ENCODE data around the gene BMP10. TPM values are rescaled to one million over a fixed set of nuclear protein-coding genes. Genes with fewer than 3 reads are reported as not detected.

The BMP10 gene
- total and polyA plus RNA-seq, 10 of the 15 experiments (the other 5 are each of a cell fraction or from before 2014, with no cell fraction given), result 0.04 TPM; not detected in 9

DNA sequence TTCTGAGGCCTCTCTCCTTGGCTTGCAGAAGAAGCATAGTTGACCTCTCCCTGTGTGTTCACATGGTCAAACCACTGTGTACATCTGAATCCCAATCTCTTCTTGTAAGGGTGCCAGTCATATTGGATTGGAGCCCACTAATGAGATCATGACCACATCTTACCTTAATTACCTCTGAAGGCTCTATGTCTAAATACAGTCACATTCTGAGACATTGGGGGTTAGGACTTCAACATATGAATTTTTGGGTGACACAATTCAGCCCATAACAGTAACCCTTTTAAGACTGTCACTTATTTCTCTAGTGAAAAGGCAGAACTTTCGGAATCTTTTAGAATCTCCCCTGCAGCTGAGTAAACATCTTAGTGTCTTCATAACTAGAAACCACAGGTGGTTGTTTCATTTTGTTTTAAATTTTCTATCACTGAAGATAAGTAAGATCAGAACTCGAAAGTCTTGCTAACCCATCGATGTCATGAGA lies 33.3 kb downstream of the BMP10 start (continued):
- TF ChIP-seq TCF3 (IDR thresholded peaks at IDR 0.05; ENCODE audit: borderline replicate concordance, insufficient read depth, low read depth, low read length), result 0 out of 2 replicates have a peak, but pooled peaks have one; percentile 30
- TF ChIP-seq FOXM1 (IDR thresholded peaks at IDR 0.05; ENCODE audit: low read depth, low read length), result peak; percentile 60; the same call in 1 of the 2 replicates
- 0 out of 2 replicates have a peak, but pooled peaks have one; percentile 23 for TF ChIP-seq GABPA (IDR thresholded peaks at IDR 0.05; ENCODE audit: low read depth)
- TF ChIP-seq CBX5 (IDR thresholded peaks at IDR 0.05; ENCODE audit: low read depth), result no peak

- Histone ChIP-seq H2AFZ (ENCODE audit: control insufficient read depth, low read depth, low read length) (no peak overlapping the region), H3K79me2 (ENCODE audit: control insufficient read depth, insufficient read depth, low read length) (no peaks in the 10 kb centered on the region), H3K27me3 (replicated peaks in 1 of 2; ENCODE audit: control insufficient read depth in 2 of 2, insufficient read depth in 2 of 2, low read length in 1 of 2) (peaks cover 0 to 2% of the 10 kb centered on the region in 2 experiments; a peak in 1 of 4 replicates), H3K27ac (ENCODE audit: control insufficient read depth, insufficient read depth) (no peak overlapping the region), H3K4me1 (ENCODE audit: control insufficient read depth, insufficient read depth, low read length) (peaks cover 27% of the 10 kb centered on the region), H3K4me2 (ENCODE audit: control insufficient read depth, insufficient read depth) (no peak overlapping the region), H3K36me3 (ENCODE audit: control insufficient read depth in 2 of 2, insufficient read depth in 2 of 2, low read length in 1 of 2) (no peaks in the 10 kb centered on the region), H4K20me1 (ENCODE audit: control insufficient read depth, insufficient read depth) (no peaks in the 10 kb centered on the region), H3K4me3 (no peak overlapping the region), H3K9me3 (replicated peaks; ENCODE audit: control insufficient read depth, insufficient read depth, low read length) (peaks cover 7% of the 10 kb centered on the region; the same call in 2 of the 3 replicates), H3K9ac (ENCODE audit: control insufficient read depth, insufficient read depth, low read length) (no peak overlapping the region)
- in situ Hi-C loops (cut with MboI) (no loop called here), intact Hi-C loops (cut with micrococcal nuclease; ENCODE audit: unreplicated experiment) (loop anchor here (1.0 to 2.0 kb wide), 4 partner anchors 49 to 371 kb away; partner anchors contain the start of genes APLF and FBXO48)
- WGBS (ENCODE audit: insufficient coverage, insufficient replicate concordance, low lambda C conversion rate, missing lambda C conversion rate), result 1% methylated on average over 15 of the region's 15 CpGs
- SMC1A ChIA-PET (ENCODE audit: uncharacterized antibody, unreplicated experiment), result interaction anchor here (0.7 to 2.8 kb wide), 2 partner anchors 86 to 374 kb away, joined by 3 to 27 read pairs; no protein-coding TSS in a partner anchor
- POLR2A ChIA-PET, result no interaction called here
- peak; percentile 13 for DNase-seq (ENCODE audit: low read depth, low spot score)
- CTCF ChIA-PET, result interaction anchor here (0.6 to 8.8 kb wide), 11 partner anchors 7 to 374 kb away, joined by 3 to 75 read pairs (median 7); no protein-coding TSS in a partner anchor
- RAD21 ChIA-PET (ENCODE audit: unreplicated experiment), result interaction anchor here (0.8 to 2.0 kb wide), 3 partner anchors 86 to 374 kb away, joined by 3 to 11 read pairs (median 6); partner anchors contain the start of gene FBXO48
- BruUV-seq (replicated peaks), result no TSS peak
- peak; percentile 57 for FAIRE-seq
- peak; percentile 91 for ATAC-seq
- TF ChIP-seq SMC3 (IDR thresholded peaks at IDR 0.05; ENCODE audit: borderline replicate concordance, low read length) (peak; percentile 79; the same call in 1 of the 2 replicates), ZNF384 (IDR thresholded peaks at IDR 0.05; ENCODE audit: borderline replicate concordance, low read depth, low read length) (no peak), MYC (IDR thresholded peaks at IDR 0.05; ENCODE audit: insufficient read depth, insufficient read length, insufficient replicate concordance, low read length, severe bottlenecking) (no peak), NRF1 (conservative IDR thresholded peaks at IDR 0.05; ENCODE audit: low read depth, low read length) (no peak), SMAD1 (IDR thresholded peaks at IDR 0.05; ENCODE audit: low read depth, partially characterized antibody) (no peak), ZBTB40 (IDR thresholded peaks at IDR 0.05; ENCODE audit: borderline replicate concordance) (no peak), BACH1 (IDR thresholded peaks at IDR 0.05; ENCODE audit: borderline replicate concordance) (no peak), TCF12 (IDR thresholded peaks at IDR 0.05; ENCODE audit: low read depth, low read length) (0 out of 2 replicates have a peak, but pooled peaks have one; percentile 23), EGR1 (IDR thresholded peaks at IDR 0.05; ENCODE audit: borderline replicate concordance in 1 of 2, low read depth in 2 of 2, low read length in 2 of 2) (no peak), YY1 (IDR thresholded peaks at IDR 0.05; ENCODE audit: low read depth, low read length) (0 out of 2 replicates have a peak, but pooled peaks have one; percentile 28), RUNX3 (IDR thresholded peaks at IDR 0.05; ENCODE audit: low read length) (no peak)
- TF ChIP-seq, protein P1, sequence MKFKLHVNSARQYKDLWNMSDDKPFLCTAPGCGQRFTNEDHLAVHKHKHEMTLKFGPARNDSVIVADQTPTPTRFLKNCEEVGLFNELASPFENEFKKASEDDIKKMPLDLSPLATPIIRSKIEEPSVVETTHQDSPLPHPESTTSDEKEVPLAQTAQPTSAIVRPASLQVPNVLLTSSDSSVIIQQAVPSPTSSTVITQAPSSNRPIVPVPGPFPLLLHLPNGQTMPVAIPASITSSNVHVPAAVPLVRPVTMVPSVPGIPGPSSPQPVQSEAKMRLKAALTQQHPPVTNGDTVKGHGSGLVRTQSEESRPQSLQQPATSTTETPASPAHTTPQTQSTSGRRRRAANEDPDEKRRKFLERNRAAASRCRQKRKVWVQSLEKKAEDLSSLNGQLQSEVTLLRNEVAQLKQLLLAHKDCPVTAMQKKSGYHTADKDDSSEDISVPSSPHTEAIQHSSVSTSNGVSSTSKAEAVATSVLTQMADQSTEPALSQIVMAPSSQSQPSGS (IDR thresholded peaks at IDR 0.05; ENCODE audit: low read length), result no peak
Observed at GRCh38 chr2:68837164-68837860, 33.9 kb downstream of the BMP10 start.

All from GM12878 (cell line).